GM18526 (cell line): ENCODE measurements around the gene MBD6.
A peak's percentile ranks its signal among the peaks of the same experiment; 100 is the strongest.

Experiments used
- POLR2A ChIP-seq: IDR thresholded peaks from 3 replicates; pipeline ENCODE4 v1.6.1; 2011; ENCODE audit not compliant: insufficient read length; ENCODE audit errors: extremely low read depth

MBD6 gene

GRCh38 chr12:57522011-57522886 is at the start of gene MBD6:
Gene MBD6, plus strand, starts transcription at chr12:57522824. Its CDS starts 1,480 bp downstream, at chr12:57524304.
- TF ChIP-seq POLR2A = peak; percentile 51

- no peak for TF ChIP-seq POLR2A
These were observed 49.2 kb upstream of the MBD6 start for GRCh38 chr12:57473392-57473791.

- TF ChIP-seq POLR2A = no peak
These were observed 48.7 kb upstream of the MBD6 start for GRCh38 chr12:57473886-57474285.

GRCh38 chr12:57474430-57474829 is 48.2 kb upstream of the MBD6 start:
- TF ChIP-seq POLR2A = no peak

GRCh38 chr12:57474862-57475261 is 47.8 kb upstream of the MBD6 start:
- no peak for TF ChIP-seq POLR2A

GRCh38 chr12:57475271-57476161 is 47.1 kb upstream of the MBD6 start:
- no peak for TF ChIP-seq POLR2A

- TF ChIP-seq POLR2A = no peak
These were observed 46.2 kb upstream of the MBD6 start for GRCh38 chr12:57476162-57476992.

GRCh38 chr12:57476993-57477709 is 45.5 kb upstream of the MBD6 start:
- no peak for TF ChIP-seq POLR2A

- peak; percentile 47 for TF ChIP-seq POLR2A
These were observed 44.6 kb upstream of the MBD6 start for GRCh38 chr12:57477710-57478681.

GRCh38 chr12:57479043-57479375 is 43.6 kb upstream of the MBD6 start:
- TF ChIP-seq POLR2A = no peak

- TF ChIP-seq POLR2A = peak; percentile 30
These were observed 43.1 kb upstream of the MBD6 start, which contains the start of gene ARHGAP9 for GRCh38 chr12:57479376-57480115. Gene ARHGAP9, minus strand, starts transcription at chr12:57479866. Its CDS starts 460 bp downstream, at chr12:57479406.

GRCh38 chr12:57481671-57482070 is 41.0 kb upstream of the MBD6 start:
- TF ChIP-seq POLR2A = no peak

- no peak for TF ChIP-seq POLR2A
These were observed 39.2 kb upstream of the MBD6 start for GRCh38 chr12:57483466-57483865.
